ENCODE measurements around the gene TMEM269.

TMEM269 gene

GRCh38 chr1:42784946-42785693, at the start of gene TMEM269:
TMEM269 (plus strand) TSS chr1:42784991; CDS start chr1:42789894, 4,903 bp downstream.
- no peak for DNase-seq
- in situ Hi-C loops (cut with MboI; ENCODE audit: low pct_unique_long_range_greater_than_20kb, low sequenced_read_pairs): loop anchor here (25.0 kb wide), 1 partner anchor 277 kb away; no protein-coding TSS in a partner anchor

- in situ Hi-C loops (cut with MboI; ENCODE audit: low pct_unique_long_range_greater_than_20kb, low sequenced_read_pairs): loop anchor here (25.0 kb wide), 1 partner anchor 398 kb away; the partner anchor contains the start of gene FOXJ3
Observed at GRCh38 chr1:42735056-42735455, 49.7 kb upstream of the TMEM269 start.

GRCh38 chr1:42735477-42736105, 49.2 kb upstream of the TMEM269 start:
- in situ Hi-C loops (cut with MboI; ENCODE audit: low pct_unique_long_range_greater_than_20kb, low sequenced_read_pairs): loop anchor here (25.0 kb wide), 1 partner anchor 398 kb away; the partner anchor contains the start of gene FOXJ3

More at GRCh38 chr1:42735056-42735455, 49.7 kb upstream of the TMEM269 start:
- no peak for DNase-seq

GRCh38 chr1:42736152-42736551, 48.6 kb upstream of the TMEM269 start:
- peak; percentile 29 for DNase-seq
- in situ Hi-C loops (cut with MboI; ENCODE audit: low pct_unique_long_range_greater_than_20kb, low sequenced_read_pairs): loop anchor here (25.0 kb wide), 1 partner anchor 399 kb away; the partner anchor contains the start of gene FOXJ3

More at GRCh38 chr1:42735477-42736105, 49.2 kb upstream of the TMEM269 start:
- no peak for DNase-seq

GRCh38 chr1:42736571-42737200, 48.1 kb upstream of the TMEM269 start:
- DNase-seq: no peak
- in situ Hi-C loops (cut with MboI; ENCODE audit: low pct_unique_long_range_greater_than_20kb, low sequenced_read_pairs): loop anchor here (25.0 kb wide), 1 partner anchor 399 kb away; the partner anchor contains the start of gene FOXJ3

- in situ Hi-C loops (cut with MboI; ENCODE audit: low pct_unique_long_range_greater_than_20kb, low sequenced_read_pairs): loop anchor here (25.0 kb wide), 1 partner anchor 400 kb away; the partner anchor contains the start of gene FOXJ3
- DNase-seq: peak; percentile 91
Observed at GRCh38 chr1:42737257-42737656, 47.5 kb upstream of the TMEM269 start.

GRCh38 chr1:42737986-42738677, 46.7 kb upstream of the TMEM269 start:
- DNase-seq: no peak
- in situ Hi-C loops (cut with MboI; ENCODE audit: low pct_unique_long_range_greater_than_20kb, low sequenced_read_pairs): loop anchor here (25.0 kb wide), 1 partner anchor 401 kb away; the partner anchor contains the start of gene FOXJ3

- in situ Hi-C loops (cut with MboI; ENCODE audit: low pct_unique_long_range_greater_than_20kb, low sequenced_read_pairs): loop anchor here (25.0 kb wide), 1 partner anchor 401 kb away; the partner anchor contains the start of gene FOXJ3
- DNase-seq: no peak
Observed at GRCh38 chr1:42738678-42739226, 46.0 kb upstream of the TMEM269 start.

GRCh38 chr1:42739753-42740700, 44.8 kb upstream of the TMEM269 start, which contains the start of gene CLDN19:
CLDN19 (minus strand) TSS chr1:42740236; CDS start chr1:42740063, 173 bp downstream.
- DNase-seq: no peak
- in situ Hi-C loops (cut with MboI; ENCODE audit: low pct_unique_long_range_greater_than_20kb, low sequenced_read_pairs): loop anchor here (10.0 to 25.0 kb wide), 2 partner anchors 165 to 403 kb away; partner anchors contain the start of gene FOXJ3

GRCh38 chr1:42740851-42741580, 43.8 kb upstream of the TMEM269 start:
- no peak for DNase-seq
- in situ Hi-C loops (cut with MboI; ENCODE audit: low pct_unique_long_range_greater_than_20kb, low sequenced_read_pairs): loop anchor here (10.0 to 25.0 kb wide), 2 partner anchors 166 to 404 kb away; partner anchors contain the start of gene FOXJ3

GRCh38 chr1:42741706-42742105, 43.1 kb upstream of the TMEM269 start:
- in situ Hi-C loops (cut with MboI; ENCODE audit: low pct_unique_long_range_greater_than_20kb, low sequenced_read_pairs): loop anchor here (10.0 to 25.0 kb wide), 2 partner anchors 167 to 404 kb away; partner anchors contain the start of gene FOXJ3
- DNase-seq: no peak

GRCh38 chr1:42742141-42742540, 42.6 kb upstream of the TMEM269 start:
- in situ Hi-C loops (cut with MboI; ENCODE audit: low pct_unique_long_range_greater_than_20kb, low sequenced_read_pairs): loop anchor here (10.0 to 25.0 kb wide), 2 partner anchors 167 to 405 kb away; partner anchors contain the start of gene FOXJ3

GRCh38 chr1:42742617-42743316, 42.0 kb upstream of the TMEM269 start:
- in situ Hi-C loops (cut with MboI; ENCODE audit: low pct_unique_long_range_greater_than_20kb, low sequenced_read_pairs): loop anchor here (10.0 to 25.0 kb wide), 2 partner anchors 168 to 405 kb away; partner anchors contain the start of gene FOXJ3
- DNase-seq: no peak

More at GRCh38 chr1:42742141-42742540, 42.6 kb upstream of the TMEM269 start:
- DNase-seq: no peak

- in situ Hi-C loops (cut with MboI; ENCODE audit: low pct_unique_long_range_greater_than_20kb, low sequenced_read_pairs): loop anchor here (10.0 to 25.0 kb wide), 2 partner anchors 169 to 406 kb away; partner anchors contain the start of gene FOXJ3
- no peak for DNase-seq
Observed at GRCh38 chr1:42743317-42744147, 41.3 kb upstream of the TMEM269 start.

- in situ Hi-C loops (cut with MboI; ENCODE audit: low pct_unique_long_range_greater_than_20kb, low sequenced_read_pairs): loop anchor here (10.0 to 25.0 kb wide), 2 partner anchors 169 to 407 kb away; partner anchors contain the start of gene FOXJ3
- DNase-seq: no peak
Observed at GRCh38 chr1:42744148-42744413, 40.7 kb upstream of the TMEM269 start.

Measured in KBM-7 (cell line).